Testis (tissue), 2 donors: ENCODE data around the gene FGA.

Source experiments
- CTCF ChIP-seq, 3 experiments: fragments of 450-650 bp in 2 of 3; fragments of 200-600 bp in 1 of 3; sonication (generic) in 1 of 3; IDR thresholded peaks; one replicate each; pipeline ENCODE4 v1.5.1; 2016 to 2019; ENCODE audit warnings: antibody characterized with exemption in 3 of 3, mild to moderate bottlenecking in 2 of 3, moderate library complexity in 1 of 3
- POLR2A ChIP-seq: fragments of 450-650 bp; IDR thresholded peaks from one replicate; pipeline ENCODE4 v1.6.1; 2017; ENCODE audit warnings: antibody characterized with exemption, mild to moderate bottlenecking, moderate library complexity

DNA sequence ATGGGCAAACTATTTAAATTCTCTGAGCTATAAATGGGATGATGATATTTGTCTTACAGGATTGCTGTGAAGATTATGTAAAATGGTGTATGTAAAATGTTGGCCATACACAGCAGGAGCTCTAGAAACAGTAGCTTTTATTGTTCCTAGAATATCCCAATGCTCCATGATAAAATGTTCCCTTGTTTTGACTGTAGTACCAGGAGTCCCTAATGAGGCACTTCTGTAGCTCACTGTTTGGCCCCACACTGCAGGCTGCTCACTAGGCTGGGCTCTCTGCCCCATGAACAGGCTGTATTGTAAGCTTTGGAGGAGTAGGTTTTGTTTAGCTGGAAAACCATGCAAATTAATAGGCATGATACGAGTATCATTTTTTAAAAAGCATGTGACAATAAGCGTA is 3.3 kb upstream of the FGA start:
- TF ChIP-seq CTCF (IDR thresholded peaks at IDR 0.05) (no peak), POLR2A (no peak)
